DMS53 treated with DMSO at 0.1 percent for 48 hours (cell line): ENCODE data around the gene ENC1.

ENCODE experiments used
- DNase-seq: peaks from one replicate; lab custom pipeline; 2025; ENCODE audit not compliant: unreplicated experiment; lab: John Stamatoyannopoulos, UW

ENC1 gene

DNA sequence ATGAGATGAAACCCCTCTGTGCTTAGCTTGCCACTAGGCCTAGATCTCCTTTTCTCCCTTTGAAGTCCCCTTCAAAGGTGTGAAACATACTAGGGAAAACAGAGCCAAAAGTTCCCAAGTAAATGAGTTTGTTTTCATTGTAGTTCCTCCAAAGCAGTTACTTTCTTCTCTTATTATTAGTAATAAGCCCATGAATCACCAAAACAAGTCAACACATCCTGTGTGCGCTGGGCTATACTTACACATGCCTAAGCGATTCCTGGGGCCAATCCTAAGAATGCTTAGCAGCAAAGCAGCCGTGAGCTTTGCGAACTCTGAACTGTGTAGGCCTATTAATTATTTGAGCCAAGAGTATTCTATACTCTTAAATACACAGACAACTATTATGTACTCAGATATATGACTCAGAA, 7.6 kb downstream of the ENC1 start:
- peak; percentile 33 for DNase-seq

DNA sequence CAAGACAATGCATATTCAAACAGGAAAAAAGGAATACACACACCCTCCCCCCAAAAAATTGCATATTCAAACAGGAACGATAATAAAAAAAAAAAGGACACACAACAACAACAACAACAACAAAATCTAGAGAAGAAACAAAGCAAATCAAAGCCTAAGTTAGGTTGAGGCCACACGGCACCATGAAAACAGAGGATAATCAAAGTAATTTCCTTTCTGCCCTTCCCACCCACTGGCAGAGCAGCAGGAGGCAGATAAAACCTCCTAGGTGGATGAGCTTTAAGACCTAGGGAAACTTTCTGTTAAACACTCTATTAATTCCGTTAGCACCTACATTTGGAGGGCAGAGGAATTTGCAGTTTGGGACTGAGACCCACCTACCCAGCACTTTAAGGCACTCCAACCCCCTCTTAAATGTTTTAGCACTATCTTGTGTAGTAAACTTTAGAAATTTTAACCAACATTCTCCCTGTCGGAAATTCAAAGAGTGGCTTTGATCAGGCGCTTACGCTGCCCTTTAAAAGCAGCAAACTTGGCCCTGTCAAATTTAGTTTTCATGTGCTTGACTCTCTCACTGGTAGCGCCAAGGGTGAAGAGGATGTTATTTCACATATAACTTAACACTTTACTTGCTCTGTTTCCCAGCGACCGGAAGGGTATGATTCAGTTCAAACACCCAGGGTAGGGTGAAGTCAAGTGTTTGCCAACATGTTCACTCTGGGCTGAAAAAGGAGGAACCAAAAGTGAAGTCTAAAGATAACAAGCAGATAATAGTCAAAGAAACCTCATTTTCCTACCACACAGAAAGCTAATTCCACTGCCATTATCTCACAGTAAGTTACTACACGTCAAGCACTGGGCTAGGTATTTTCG, 9.2 kb downstream of the ENC1 start:
- DNase-seq = peak; percentile 65

DNA sequence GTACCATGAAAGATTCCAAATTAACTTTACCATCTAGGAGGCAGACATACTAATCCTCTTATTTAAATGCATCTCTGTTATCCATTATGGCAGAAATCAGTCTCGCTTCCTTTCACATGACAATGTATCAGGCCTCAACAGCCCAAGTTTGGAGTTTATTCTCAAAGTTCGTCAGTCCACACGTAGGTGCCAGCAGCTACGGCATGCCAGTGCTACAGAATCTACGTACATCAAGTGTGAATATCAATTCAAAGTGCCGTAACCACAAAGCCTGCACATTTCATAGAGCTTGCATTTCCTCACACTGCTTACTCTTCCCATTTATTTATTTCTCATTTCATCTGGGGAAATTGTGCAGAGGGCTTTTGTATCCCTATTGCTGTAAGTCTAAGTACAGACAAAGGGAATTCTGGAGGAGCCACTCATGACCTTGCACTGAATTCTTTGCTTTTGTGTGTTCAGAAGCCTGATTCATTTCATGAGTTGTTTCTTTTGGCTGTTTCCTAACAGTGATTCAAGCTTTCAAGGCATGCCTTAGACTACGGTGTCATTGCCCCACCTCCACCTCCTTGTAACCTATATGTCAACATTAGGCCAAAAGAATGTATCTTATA, 10.0 kb downstream of the ENC1 start:
- no peak for DNase-seq

DNA sequence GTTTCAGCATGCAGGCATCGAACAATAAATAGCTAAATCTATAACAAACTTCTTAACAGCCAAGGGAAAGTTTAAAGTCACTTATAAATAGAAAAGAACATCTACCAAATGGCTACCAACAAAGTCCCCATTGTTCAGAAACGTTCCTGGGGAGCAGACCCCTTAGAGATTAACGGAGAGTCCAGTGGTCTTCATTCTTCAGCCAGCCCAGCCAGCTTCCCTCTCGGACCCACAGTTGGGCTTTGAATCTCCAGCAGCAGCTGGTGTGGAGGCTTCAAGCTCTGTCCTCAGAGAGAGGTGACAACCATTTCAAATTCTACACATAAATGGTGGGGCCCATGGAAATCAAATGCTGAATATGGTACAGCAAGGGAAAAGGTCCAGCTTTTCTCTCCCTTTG, 11.2 kb downstream of the ENC1 start:
- no peak for DNase-seq

DNA sequence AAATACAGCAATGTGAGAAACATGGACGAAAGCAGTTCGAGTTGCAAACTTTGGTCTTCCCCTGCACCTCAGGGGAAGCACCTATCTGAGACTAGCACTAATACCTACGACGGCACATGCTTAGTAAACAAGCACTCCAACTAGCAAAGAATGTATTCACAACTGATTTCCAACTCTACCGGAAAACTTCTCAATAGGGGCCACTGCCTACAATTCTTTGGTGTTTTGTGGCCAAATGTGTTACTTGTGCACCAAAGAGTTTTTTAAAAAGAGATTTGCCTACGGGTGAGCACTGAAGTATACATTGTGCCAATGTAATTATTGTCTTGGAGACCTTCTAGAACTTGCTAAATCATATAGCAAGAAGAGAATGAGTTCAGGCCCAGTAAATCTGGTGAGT, 12.2 kb downstream of the ENC1 start:
- no peak for DNase-seq

DNA sequence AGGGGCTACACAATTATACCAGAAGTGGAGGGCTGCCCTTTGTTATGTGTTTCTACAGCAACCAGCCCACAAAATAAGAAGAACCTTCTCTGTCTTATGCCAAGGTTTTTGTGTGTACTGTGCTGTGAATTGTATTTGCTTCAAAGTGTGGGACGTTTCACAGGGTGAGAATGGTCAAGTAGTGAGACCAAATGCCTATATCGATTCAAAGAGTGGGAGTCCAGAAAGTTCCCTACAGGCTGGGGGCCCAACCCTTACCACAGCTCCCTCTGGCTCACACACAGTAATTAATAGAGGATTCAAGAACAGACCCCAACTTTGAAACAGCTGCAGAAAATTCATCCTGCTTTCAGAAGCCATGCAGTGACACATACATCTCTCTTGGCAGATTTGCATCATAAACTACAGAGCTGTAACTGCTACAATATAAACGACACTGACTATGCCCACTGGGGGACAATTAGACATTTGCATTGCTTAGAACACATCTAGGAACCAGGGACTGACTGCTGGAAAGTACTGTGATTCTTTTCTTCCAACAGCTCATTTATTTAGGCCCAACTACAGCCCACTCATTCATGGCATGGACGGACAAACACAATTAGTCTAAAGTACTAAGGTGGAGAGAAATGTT, 12.8 kb downstream of the ENC1 start:
- DNase-seq = no peak

DNA sequence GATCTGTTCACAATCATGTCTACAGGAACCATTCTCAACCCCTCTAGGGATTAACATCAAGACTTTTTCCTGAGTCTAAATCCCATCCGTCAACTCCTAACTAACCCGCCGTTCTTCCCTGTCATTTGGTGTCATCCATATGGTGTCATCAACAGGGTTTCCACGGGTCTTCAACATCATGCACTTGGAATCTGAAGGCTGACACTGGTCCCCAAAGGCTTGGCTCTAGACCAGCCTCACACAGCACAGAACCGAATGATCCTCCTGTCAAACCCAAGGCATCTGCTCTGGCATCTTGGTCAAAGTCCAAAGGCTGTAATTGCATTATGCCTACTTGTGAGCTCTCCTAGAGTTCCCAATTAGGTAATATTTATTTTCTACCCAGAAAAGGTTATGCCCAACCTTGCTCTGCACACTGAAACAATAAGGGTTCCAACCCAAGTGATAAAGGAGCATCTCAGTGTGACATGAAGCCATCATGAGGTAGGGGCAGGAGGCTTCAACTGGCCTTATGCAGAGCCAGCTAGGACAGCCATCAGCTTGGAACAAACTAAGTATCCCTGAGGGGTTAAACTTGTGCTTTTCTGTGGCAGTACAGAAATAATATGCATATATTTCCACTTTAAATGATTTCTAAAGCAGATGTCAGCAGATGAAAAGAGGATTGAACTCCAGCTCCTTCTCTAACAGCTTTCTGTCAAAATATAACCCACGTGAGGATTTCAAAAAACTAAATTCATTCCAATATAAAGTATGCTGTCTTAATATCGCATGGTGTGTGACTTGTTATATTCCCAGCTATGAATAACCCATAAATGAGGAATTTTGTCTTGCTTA, 13.9 kb downstream of the ENC1 start:
- DNase-seq = no peak

DNA sequence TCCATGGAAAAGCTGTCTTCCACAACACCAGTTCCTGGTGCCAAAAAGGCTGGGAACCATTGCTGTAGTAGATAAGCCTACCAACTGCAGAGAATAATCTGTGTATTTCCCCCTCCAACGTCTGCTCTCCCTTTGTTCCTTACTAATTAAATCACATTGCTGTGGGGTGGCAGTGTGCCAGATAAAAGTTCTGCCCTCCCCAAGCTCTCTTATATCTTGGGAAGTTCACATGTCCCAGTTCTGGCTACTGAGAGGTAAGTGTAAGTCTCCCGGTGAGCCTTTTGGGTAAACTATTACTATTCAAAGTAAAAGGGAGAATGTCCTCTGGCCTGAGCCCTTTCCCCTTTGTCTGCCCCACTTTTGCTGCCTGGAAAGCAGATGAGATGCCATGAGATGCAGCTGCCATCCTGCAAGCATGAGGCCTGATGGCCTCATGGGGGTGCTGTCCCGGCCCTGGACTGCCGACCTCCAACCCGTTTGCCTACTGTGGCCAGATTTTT, 14.7 kb downstream of the ENC1 start:
- DNase-seq = no peak

DNA sequence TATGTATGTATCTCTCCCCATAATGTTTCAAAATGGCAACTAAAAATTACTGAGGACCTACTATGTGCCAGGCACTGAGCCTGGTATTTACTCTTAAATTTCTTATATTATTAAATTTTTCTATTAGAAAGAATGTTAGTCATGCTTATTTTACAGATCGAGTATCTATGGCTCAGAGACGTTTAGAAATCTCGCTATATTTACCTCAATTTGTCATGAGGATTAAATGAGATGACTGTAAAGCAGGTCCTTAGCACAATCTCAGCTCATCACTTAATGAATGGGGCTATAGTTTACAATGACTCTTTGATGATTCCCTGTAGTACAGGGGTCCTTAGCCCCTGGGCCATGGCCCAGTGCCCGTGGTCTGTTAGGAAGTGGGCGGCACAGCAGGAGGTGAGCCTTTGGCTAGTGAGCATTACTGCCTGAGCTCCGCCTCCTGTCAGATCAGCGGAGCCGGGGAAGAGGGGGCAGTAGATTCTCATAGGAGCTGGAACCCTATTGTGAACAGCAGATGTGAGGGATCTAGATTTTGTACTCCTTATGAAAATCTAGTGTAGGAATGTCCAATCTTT, 15.5 kb downstream of the ENC1 start:
- DNase-seq = no peak

DNA sequence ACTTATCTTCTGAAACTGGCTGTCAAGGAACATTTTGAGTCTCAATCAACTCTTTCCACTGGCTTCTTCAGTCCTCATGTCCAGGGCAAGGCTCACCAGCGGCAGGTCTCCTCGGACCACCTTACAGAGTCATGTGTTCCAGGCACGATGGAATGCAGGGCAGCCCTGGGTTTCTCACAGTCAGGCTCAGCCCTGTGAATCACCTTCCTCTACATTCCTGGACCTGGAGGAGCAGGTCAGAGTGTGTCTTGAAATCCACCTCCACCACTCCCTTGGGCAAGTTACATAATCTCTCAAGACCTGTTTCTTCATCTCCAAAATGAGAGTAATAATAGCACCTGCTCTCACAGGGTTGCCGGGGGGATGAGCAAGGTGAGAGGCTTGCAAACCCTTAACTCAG, 16.0 kb downstream of the ENC1 start:
- no peak for DNase-seq

DNA sequence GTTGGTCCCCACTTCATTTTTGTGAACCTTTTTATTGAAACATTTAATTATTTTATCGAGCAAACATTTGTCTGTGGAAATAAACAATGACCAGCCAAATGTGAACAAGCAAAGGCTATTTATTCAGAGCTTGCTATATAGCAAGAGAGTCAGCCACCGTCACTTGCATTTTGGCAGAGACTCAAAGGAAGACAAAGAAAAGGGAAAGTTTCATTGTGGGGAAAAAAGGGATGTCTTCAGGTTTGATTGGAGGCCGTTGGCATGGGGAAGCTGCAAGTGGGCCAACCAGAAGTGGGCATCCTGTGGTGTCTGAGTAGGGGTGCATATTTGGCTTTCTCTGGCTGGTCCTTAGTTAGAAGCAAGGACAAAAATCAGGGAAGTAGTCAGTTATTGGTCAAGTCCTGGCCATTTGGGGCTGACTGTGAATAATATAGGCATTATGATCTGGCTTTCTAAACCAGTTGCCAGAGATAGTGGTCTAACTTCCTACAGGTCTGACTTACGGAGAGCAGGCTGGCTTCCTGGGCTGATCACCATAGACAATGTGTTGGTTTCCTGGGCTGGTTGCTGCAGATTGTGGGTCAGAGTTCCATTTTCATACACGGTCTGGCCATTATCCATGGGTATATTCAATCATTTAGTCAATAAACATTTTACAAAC, 16.6 kb downstream of the ENC1 start:
- DNase-seq = no peak

DNA sequence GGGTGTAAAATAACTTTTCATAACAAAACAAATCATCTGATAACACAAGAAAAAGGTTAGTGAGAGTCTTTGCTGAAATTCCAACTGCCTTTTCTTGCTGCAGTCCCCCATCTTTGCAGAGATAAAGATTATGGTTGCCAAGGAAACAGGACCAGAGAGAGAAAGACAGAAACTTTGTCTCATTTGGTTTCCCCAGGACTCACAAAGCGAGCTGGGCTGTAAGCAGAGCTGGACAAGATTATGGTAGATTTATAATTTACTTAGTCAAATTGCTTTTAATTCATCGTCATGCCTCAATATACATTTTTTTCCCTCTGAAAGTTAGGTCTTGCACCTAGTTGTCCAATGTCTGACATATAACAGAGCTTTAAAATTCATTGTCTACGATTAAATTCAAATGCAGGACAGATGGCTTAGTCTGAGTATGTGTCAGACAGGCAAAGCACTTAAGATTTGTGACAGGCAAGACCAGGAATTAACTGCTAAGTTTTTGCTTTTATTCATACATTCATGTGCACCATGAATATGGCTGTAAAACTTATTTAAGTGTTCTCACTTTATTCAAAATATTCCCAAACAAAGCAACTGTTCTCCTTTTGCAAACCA, 17.4 kb downstream of the ENC1 start:
- no peak for DNase-seq

DNA sequence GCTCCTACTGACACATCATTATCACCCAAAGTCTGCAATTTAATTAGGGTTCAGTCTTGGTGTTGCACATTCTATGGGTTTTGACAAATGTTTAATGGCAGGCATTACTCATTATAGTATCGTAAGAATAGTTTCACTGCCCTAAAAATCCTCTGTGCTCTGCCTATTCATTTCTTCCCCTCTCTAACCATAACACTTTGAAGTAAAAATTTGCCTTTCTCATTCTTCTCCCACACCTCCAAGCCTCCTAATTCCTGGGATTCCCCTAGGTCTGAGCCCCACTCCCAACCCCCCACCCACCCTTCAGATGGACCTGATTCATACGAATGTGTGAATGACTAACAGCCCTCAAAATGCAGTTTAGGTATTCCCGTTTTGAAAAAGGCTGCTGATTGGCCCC, 18.4 kb downstream of the ENC1 start:
- no peak for DNase-seq

DNA sequence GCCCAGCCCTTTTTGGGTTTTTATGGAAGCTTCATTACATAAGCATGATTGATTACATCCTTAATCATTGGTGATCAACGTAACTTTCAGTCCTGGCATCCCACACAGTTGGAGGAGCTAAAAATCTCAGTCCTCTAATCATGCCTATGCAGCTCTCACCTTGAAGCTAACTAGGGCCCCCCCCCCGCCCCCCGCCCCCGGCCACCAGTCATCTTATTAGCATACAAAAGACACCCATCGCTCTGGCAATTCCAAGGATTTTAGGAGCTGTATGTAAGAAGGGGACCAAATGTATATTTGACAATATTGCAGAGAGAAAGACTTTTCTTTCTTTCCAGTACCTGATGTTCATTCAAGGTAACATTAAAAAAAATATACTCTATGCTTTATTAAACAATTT, 19.0 kb downstream of the ENC1 start:
- no peak for DNase-seq

DNA sequence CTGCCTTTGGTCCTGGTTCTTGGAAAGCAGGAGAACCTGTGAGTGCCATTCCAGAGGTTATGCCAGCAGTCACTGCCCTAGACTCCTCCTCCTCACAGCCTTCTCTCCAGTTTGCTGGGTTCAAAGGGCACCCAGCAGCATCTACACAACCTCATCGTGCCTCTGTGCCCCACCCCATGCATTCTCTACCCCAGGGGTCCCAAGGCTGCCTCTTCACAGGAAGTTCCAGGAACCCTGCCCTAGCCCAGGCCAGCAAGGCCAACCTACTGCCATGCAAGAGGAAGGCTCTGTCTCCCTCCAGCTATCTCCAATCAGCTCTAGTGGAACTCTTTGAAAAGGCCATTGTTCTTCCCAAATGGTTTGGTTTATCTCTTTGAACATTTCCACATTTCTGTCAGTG, 21.2 kb downstream of the ENC1 start:
- DNase-seq = no peak

DNA sequence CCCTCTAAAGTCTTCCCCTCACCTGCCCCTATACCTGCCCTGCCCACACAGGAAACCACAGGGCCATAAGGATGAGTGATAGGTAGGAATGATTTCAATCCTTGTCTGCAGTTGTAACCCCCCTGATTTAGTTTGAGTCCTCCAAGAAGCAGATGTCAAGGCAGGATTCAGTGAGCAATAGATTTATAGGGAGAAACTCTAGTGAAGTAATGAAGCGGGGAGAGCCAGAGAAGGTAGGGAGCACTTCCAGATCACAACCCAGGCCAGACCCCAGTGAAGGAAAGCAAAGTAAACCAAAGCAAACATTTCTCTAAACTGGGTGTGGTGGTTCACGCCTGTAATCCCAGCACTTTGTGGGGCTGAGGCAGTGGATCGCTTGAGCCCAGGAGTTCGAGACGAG, 22.4 kb downstream of the ENC1 start:
- DNase-seq = no peak

DNA sequence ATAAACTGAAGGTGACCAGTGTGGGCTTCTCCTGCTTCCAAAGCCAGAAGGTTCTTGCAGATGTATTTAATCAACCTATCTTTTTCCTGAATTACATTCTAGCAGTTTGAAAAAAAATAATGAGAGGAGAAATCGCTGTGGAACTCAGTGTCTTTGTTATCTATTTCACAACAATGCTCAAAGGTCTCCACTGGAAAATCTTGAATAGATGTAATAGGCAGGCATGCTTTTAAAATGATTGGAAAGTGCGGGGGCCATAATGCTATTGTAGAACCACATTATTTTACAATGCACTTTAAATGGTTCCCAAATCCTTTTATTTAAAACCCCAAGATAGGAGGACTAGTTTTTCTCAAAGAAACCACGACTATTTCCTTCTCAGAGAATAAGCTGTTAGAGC, 23.3 kb downstream of the ENC1 start:
- DNase-seq = no peak

DNA sequence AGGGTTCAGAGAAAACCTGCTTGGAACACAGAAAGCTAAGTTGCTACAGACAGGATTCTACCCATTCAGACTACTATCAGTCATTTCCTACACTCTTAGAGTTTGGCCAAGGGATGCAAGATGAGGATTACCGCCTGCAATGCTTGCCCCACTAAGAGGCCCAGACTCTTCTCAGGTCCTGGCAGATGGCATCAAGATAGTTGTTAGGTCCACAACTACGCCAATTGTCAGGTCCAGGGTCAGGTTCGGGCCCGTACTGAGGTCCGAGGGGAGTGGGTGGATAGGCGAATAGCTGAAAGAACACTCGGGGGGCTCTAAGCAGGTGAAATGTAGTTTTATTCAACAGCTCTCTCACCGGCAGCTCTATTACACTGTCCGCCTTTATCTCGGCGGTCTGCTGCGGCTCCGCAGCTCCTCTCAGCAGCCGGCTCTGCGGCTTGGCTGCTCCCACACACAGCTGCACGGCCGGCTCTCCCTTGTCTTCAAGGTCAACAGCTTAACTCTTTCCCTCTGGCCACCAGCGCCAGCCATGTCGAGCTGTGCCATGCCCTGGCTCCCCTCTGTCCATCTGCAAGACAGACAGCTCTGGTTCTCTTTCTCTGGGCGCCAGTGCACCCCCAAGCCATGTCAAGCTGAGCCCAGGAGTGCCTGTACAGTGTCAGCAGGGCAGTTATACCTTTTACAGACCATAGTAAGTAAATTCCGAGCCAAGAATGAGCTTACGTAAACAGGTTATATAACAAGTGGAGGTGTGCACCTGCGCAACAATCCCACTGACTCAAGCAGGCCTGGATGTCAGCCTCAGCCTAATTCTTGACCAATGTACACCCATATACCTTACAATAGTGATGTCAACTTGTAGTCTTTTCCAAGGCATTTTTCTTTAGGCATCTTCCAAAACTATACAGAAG, 24.0 kb downstream of the ENC1 start:
- DNase-seq = no peak

DNA sequence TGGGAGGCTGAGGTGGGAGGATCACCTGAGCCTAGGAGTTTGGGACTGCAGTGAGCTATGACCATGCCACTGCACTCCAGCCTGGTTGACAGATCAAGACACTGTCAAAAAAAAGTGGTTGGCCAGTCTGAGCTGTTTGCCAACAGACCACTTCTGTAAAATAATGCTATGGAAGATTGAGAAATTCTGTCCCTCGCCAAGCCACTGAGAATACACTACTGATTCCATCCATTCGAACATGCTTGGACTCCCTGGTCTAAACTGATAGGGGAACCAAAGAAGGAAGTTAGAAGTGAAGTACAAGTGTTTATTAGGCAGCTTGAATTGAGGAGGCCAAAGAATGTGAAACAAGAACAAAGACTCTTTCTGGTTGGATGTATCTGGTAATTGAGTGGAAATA, 27.2 kb downstream of the ENC1 start:
- no peak for DNase-seq
